GM19238 (cell line): Measurements from ENCODE around the gene DEPDC5.

Source experiments
- DNase-seq: peaks from one replicate; pipeline ENCODE4 v3.0.0; 2011; ENCODE audit warnings: low spot score; ENCODE audit not compliant: insufficient read length

Gene DEPDC5

DNA sequence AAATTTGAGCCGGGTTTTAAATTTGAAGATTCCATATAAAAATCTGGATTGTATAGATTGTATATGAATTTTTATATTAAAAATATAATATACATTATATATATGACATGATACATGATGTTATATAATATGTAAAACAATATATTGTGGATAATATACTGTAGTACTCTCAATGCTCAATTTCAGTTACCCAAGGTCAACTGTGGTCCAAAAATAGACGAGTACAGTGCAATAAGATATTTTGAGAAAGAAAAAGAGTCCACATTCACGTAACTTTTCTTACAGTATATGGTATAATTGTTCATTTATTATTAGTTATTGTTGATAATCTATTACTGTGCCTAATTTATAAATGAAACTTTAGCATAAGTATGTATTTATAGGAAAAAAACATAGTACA is 96.3 kb downstream of the DEPDC5 start:
- no peak for DNase-seq

DNA sequence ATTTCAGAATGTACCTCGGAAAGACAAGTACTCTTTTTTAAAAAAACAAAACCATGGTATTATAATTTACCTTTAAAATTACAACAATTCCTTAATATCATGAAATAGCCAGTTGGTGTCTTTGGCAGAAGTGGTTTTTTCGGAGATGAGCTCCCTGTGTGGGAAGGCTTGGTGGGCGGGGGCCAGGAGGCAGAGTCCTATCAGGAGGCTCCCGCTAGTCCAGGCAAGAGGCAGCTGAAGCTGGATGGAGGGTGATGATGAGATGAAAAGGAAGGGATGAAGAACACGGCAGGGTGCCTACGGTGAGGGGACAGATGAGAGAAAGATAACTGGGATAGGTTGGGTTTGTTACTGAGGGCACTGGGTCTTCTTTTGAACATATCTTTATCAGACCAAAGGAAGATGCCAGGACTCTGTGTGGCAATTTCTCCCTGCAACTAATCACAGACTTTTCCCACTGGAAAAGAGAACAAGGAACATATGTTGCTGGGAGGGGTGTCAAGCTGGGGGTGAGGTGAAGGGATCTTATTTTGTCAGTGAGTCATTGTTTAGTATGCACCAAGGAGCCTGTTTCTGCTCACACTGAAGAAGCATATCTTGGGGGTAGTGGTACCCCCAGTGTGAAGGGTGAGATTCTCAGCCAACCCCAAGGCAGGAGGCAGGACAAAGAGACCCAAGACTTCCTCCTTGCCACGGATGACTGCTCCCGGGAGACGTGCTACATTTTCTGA is 99.0 kb downstream of the DEPDC5 start:
- DNase-seq, result no peak

DNA sequence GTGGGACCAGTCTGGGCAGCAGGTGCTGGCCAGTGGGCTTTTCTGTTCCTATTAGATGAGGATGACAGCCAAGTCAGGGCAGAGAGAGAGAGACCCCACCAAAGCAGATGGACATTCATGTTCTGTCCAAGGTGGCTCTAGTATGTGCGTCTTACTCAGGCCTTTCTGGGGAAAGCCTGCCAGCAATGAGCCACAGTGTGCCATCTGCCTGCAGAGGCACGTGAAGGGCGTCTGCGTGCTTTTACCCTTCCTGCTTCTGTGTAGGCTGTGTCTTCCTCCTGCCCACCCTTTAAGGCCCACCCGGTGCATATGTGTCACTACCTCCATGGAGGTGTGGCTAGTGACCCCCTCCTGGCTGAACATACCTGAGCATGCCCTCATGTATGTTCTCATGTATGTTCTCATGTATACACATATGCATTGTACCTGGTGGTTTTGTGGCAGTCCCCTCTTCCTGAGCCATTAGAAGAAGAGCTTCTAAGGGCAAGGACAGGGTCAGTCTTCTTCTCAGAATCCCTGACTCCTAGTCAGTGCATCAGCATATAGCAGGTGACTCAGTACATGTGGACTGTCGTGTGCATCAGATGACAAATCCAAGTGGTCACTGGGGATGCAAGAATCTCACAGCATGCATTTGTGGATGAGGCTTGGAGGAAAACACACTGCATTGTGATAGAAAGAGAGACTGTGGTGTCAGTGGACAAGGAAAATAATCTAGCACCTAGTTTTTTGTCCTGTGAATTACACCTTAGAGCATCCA is 100.1 kb downstream of the DEPDC5 start:
- DNase-seq, result no peak

DNA sequence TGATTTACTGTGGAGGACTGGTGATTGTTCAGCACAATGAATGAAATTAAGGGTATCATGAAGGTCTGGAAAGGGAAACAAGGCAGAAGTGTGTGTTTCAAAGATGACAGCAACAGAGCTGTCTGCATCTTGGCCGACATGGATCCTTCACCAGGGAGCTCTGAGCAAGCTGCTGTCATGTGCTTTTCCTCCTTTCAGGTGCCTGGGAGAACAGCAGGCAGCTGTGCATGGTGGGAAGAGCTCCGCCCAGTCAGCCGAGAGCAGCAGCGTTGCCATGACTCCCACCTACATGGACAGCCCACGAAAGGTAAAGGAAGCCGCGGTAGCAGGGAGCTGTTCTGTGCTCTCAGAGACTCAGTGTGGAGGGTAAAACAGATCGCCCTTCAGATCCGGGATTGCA is 103.4 kb downstream of the DEPDC5 start:
- no peak for DNase-seq

DNA sequence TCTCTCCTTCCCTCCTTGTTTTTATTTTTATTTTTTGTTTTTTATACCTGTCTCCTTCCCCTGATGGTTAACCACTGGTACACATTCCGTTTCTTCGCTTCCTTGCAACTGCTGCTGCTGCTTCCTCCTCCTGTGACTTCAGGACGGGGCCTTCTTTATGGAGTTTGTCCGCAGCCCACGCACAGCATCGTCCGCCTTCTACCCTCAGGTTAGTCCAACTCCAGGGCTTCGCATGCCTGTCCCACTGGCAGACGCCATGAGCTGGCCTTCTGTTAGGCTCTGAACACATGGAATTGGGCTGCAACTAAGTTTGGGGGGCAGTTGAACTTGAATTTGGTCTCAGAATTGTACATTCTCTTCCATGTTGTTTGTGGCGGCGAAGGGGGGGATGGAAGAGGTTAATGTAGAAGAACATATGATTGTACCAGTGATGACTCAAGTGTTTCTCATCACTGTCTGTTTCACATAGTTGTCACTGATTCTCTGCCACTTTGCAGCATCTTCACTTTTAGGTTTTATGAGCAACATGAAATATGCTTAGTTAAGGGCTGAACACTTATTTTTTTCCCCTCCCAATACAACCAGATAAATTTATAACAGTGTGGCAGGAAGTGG is 107.5 kb downstream of the DEPDC5 start:
- DNase-seq, result no peak

DNA sequence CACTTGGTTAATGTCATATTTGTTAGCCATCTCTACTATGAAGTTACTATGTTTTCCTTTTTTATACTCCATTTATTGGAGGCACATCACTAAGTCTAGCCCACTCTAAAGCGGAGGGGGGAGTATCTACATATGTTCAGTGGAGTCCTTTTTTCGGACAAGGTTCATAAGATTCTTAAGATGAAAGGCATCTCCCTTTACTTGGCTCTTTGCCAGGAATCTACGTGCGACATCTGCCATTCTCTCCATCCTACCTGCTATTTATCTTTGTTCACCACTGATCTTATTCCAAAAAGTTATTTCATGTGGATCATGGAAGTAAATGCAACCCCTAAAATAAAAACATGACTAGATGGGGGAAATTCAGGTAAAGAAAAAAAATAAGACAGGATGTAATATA is 113.1 kb downstream of the DEPDC5 start:
- no peak for DNase-seq

DNA sequence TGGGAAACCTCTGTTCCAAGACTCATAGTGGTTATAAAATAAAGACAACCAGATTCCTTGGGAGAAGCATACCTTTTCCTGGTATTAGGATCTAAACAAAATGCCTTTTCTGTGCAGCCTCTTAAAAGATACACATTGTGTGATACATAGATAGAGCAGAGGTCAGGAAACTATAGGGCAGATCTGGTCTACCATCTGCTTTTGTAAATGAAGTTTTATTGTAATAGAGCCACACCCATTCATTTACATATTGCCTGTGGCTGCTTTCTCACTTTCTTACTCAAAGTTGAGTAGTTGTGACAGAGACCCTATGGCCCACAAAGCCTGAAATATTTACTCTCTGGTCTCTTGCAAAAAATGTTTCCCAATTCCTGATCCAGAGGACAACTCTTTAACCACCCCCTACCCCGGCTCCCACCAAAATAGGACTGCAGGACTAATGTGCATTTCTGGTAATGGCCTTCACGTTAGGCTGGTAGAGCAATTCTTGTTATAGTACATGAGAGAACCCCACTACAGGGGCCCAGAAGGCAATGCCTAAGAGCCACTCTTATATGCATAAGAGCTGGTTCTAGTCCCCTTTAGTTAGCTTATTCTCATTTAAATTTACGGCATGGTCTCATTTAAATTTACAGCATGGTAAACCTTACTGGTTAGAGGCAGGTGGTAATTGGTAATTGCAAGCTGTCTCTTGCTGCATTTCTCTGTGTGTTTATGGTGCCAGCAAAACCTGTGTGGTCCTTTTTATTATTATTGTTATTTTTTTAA is 113.8 kb downstream of the DEPDC5 start:
- DNase-seq, result no peak

DNA sequence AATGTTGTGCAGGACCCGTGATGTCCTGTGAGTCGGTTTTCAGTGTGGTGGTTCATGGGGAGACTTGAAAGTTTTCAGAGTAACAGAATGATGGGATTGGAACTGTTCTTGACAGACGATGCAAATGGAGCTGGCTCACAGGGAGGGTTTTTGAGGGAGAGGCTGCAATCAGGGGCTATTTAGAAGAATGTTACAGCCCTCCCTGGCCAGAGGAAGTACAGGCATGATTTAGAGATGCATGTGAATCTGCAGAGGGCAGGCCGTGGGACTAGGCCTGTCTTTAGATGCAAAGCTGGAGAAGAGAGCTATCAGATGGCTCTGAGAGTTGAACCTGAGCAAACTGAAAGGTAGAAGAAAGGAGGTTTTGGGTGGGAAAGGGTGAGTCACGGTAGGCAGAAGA is 115.9 kb downstream of the DEPDC5 start:
- no peak for DNase-seq

DNA sequence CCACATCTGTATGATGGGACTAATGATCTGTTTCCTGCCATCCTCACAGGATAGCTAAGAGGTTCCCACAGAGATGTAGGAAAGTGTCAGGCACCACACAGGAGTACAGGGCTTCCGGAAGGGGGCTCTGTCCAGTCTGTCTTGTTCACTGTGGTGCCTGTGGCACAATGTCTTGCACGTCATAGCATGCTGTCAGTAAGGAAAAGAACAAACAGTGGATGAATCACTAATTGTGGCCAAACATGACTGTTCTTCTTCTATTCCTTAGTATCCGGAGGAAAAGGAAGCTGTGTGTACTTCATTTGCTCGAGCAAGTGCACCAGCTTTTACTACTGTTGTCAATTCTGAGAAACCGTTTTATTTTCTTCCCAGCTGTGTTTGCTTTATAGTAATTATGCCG is 117.1 kb downstream of the DEPDC5 start:
- no peak for DNase-seq

DNA sequence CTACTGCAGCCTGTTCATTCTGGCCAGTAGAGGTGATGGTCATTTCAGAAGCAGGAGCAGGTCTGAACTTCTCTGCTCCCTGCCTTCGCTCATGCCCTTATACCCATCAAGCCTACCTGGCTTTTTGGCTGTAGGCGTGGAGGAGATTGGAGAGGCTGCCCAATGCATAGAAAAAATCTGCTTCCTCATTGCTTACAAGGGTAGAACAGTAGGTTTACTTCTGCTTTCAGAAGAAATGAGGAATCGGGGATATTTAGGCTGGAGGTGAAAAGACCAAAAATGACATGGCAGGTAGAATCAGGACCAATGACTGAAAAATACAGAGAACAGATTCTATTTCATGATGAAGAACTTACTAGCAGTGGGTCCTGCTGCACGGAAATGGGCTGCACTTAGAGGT is 117.7 kb downstream of the DEPDC5 start:
- DNase-seq, result no peak

DNA sequence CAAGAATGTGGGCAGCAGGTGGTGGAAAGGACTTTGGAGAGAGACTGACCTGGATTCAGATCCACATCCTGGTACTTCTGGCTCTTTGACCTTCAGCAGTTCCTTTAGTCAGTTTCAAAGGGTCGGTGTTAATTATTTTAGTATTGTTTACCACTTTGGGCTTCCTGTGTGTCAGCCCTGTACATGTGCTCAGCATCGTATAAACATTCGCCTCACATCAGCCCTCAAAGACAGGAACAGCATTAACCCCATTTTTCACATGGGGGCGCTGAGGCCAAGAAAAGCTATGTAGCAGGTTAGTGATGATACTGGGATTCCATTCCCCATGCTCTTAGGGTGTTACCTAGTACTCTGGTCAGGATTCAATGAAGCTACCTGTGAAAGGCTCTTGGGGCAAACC is 118.4 kb downstream of the DEPDC5 start:
- DNase-seq, result no peak

DNA sequence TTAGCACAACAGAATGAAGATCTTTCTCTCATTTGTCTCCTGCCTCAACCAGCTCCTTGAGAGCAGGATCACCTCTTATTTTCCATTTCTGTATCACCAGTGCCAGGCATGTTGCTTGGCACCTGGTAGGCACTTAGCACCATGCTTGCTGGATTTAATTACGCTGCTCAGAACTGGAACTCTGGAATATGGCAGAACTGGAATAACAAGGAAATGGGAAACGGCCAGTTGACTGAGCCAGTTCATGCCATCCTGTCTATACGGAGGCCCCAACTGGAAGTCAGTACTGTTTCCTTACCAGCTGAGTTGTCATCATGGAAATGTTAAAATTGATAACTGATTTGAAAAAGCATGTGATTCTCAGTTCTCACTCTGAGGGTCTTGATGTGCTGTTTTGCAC is 121.0 kb downstream of the DEPDC5 start:
- no peak for DNase-seq

DNA sequence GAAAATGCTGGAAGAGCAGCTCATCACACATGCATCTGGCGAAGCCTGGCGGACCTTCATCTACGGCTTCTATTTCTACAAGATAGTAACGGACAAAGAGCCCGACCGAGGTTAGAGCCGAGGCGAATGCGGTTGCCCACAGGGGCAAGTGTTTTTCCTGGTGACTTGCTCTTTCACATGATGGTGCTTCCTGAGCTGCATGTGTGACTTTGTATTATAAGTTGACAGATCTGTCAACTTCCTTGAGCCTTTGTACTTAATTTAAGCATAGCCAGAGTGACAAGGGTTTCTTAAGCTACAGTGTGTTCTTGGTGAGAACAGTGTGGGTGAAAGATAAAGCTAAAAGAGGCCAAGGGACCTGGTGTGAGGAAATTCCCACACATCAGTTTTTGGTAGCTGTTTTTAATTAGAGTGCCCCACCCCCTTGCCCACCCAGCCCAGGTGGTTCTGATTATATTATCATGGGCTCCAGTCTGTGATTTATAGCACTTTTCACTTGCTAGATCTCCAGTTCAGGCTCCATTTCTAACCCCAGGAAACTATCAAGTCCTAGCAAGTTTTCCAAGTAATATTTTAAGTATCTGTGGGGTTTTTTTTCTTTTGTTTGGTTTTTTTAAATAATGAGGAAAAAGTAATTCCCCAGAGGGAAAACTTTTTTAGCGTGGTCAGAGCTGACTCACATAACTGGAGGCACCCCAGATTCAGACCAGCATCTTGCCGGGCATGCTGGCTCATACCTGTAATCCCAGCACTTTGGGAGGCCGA is 122.5 kb downstream of the DEPDC5 start:
- DNase-seq, result no peak

DNA sequence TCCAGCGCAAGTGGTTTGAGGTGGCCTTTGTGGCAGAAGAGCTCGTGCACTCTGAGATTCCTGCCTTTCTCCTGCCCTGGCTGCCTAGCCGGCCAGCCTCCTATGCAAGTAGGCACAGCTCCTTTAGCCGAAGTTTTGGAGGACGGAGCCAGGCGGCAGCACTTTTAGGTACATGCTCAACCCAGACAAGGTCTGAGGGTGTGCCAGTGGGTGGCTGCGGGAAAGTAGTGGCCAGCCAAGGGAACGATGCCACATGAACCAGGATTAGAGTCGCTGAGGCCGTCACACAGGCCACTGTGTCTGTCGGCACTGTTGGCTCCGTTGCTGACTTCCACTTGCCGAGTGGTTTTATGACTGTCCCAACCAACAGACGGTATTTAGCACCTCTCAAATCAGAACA is 125.8 kb downstream of the DEPDC5 start:
- DNase-seq, result no peak

DNA sequence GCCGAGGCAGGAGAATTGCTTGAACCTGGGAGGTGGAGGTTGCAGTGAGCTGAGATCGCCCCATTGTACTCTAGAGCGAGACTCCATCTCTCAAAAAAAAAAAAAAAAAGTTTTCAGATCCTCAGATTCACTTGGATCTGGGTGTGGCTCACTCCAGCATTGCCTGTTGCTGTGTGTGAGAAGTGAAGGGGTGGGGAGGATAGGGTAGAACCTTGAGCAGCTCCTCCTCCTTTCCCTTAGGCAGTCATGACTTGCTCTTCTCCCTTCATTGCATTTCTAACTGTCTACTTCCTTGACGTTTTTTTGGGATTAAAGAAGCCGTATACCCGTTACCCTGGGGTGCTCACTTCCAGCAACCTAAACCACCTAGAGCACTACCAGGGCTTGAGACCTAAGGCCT is 127.4 kb downstream of the DEPDC5 start:
- no peak for DNase-seq

DNA sequence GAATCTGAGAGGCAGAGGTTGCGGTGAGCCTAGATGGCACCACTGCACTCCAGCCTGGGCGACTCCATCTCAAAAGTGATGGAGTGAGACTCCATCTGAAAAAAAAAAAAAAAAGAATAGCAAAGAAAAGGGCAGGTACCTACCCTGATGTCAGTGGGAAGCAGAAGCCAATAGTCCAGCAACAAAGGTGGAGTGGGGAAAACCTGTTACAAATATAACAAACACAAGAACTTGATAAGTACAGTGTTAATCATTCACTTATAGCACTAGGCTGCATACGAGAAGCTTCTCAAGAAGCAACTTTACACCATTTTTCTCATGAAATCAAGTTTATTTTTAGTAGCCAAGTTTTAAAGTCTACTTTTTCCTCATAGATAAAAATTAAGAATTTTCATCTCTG is 128.0 kb downstream of the DEPDC5 start:
- DNase-seq, result no peak

DNA sequence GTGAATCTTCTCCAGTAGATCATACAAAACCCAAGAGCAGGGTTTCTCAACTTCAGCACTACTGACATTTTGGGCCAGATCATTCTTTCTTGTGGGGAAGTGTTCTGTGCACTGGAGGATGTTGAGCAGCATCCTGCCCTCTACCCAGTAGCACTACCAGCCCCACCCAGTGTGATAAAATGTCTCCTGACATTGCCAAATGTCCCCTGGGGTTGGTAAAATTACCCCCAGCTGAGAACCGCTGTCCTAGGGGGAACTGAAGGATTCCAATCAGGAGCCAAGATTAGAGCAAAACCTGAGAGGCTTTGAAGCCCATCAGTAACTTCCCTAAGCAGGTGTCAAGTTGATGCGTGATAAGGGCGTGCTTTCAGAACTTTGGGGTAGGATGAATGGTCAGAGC is 129.2 kb downstream of the DEPDC5 start:
- DNase-seq, result no peak

DNA sequence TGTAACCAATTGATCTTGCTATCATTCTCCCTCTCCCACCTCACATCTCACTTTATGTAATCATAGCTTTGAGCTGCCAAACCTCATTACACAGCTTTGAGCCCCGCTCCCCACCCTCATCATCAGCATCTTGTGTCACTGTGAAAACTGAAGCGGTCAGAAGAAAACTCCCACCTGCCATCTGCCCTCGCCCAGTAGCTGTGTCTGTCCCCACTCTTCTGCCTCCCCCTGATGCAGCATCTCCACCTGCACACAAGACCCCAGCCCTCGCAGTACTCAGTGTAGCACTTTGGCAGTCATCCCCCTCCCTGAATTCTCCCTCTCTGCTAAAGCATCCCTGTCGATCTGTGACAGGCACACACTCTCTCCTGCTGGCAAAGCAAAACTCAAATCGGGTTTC is 130.2 kb downstream of the DEPDC5 start:
- no peak for DNase-seq

DNA sequence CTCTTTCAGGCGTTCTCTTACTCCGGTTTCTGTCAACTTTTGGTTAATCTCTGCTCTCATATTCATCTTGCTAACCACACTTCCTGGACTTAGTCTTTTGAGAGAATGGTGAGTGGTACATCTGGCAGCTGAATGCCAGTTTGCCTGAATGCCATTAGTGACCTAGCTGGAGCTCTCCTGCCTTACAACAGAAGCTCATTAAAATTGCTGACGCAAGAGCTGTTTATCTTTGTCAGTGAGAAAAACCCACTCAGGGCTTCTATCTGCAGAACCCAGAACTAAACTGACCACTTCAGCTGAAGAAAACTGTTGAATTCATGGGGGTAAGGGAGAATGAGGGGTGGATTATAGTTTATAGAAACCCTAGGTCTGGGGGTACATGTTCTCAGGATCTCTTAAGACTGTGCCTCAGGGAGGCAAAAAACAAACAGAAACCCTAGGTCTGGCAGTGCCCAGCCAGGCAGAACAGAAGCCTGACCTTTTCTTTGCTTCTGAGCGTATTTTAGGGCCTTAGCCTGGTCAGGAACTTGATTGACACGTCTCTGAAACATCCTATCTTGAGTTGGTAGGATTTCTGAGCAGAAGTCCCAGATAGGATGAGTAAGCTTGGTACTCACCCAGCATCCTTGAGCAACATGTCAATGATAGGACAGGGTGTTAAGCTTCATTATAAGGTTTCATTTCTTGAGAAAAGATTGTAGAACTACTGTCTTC is 137.7 kb downstream of the DEPDC5 start:
- DNase-seq, result no peak

DNA sequence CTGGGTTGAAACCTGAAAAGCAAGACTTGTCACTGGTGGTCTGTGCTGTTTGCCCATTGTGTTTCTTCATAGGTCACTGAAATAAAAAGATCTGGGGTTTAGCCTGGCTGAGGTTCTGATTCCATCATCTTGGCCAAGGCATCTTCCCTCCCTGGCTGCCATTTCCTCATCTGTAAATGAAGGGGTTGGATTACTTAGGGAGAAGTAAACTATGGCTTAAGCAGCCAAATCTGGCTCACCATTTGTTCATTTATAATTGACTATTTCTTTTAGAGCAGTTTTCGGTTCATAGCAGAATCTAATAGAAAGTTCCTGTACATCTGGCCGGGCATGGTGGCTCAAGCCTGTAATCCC is 138.2 kb downstream of the DEPDC5 start:
- DNase-seq, result no peak

DNA sequence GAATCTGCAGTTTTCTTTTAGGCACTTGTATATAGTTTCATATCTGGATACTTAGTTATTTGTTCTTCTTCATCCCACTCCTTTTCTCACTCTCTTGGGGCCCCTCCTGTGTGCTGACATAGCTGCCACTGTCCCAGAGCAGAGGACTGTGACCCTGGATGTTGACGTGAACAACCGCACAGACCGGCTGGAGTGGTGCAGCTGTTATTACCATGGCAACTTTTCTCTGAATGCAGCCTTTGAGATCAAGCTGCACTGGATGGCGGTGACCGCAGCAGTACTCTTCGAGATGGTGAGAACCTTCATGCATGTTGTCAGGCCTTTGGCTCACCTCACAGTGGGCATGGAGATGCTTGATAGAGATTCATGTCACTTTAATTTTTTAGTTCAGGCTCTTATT is 139.6 kb downstream of the DEPDC5 start:
- no peak for DNase-seq
